BLaER1 (cell line): ENCODE results near the gene PEPD.

Experiments
- H3K27ac ChIP-seq: shearing (Covaris generic); formaldehyde crosslinking; 2 replicates; pipeline ENCODE4 v1.8.1; 2022
- H3K27me3 ChIP-seq: shearing (Covaris generic); formaldehyde crosslinking; 2 replicates; pipeline ENCODE4 v1.8.1; 2022
- H3K36me3 ChIP-seq: shearing (Covaris generic); formaldehyde crosslinking; 2 replicates; pipeline ENCODE4 v1.8.1; 2022
- H3K4me1 ChIP-seq: shearing (Covaris generic); formaldehyde crosslinking; 2 replicates; pipeline ENCODE4 v1.8.1; 2022
- H3K4me2 ChIP-seq: shearing (Covaris generic); formaldehyde crosslinking; 2 replicates; pipeline ENCODE4 v1.8.1; 2022
- H3K4me3 ChIP-seq: shearing (Covaris generic); formaldehyde crosslinking; 2 replicates; pipeline ENCODE4 v1.8.1; 2022
- H3K9ac ChIP-seq: shearing (Covaris generic); formaldehyde crosslinking; 2 replicates; pipeline ENCODE4 v1.8.1; 2022
- H3K9me3 ChIP-seq: shearing (Covaris generic); formaldehyde crosslinking; 2 replicates; pipeline ENCODE4 v1.8.1; 2022
- H4K20me1 ChIP-seq: shearing (Covaris generic); formaldehyde crosslinking; 2 replicates; pipeline ENCODE4 v1.8.1; 2022
- Cebpa-rat ChIP-seq: shearing (Covaris generic); IDR thresholded peaks from 2 replicates; pipeline ENCODE4 v1.8.1; 2022

PEPD gene

GRCh38 chr19:33437821-33438671 is 83.5 kb downstream of the PEPD start:
- Histone ChIP-seq H4K20me1 (no peaks in the 10 kb centered on the region), H3K27me3 (no peaks in the 10 kb centered on the region)
- no peak for TF ChIP-seq Cebpa-rat

GRCh38 chr19:33437393-33437820 is 84.2 kb downstream of the PEPD start:
- no peaks in the 10 kb centered on the region for H3K9me3 ChIP-seq

More at GRCh38 chr19:33437821-33438671, 83.5 kb downstream of the PEPD start:
- H3K9me3 ChIP-seq: no peaks in the 10 kb centered on the region
- no peaks in the 10 kb centered on the region for H3K4me1 ChIP-seq
- H3K4me3 ChIP-seq: no peak overlapping the region
- H3K27ac ChIP-seq: no peak overlapping the region
- H3K4me2 ChIP-seq: no peak overlapping the region
- H3K9ac ChIP-seq: no peak overlapping the region
- no peaks in the 10 kb centered on the region for H3K36me3 ChIP-seq

GRCh38 chr19:33436360-33437345 is 84.9 kb downstream of the PEPD start:
- Histone ChIP-seq H3K4me1 (no peaks in the 10 kb centered on the region), H3K27me3 (no peaks in the 10 kb centered on the region), H3K27ac (no peak overlapping the region), H3K4me2 (no peak overlapping the region), H4K20me1 (no peaks in the 10 kb centered on the region), H3K9ac (no peak overlapping the region), H3K4me3 (no peak overlapping the region), H3K9me3 (no peaks in the 10 kb centered on the region), H3K36me3 (no peaks in the 10 kb centered on the region)
- TF ChIP-seq Cebpa-rat: no peak

More at GRCh38 chr19:33437393-33437820, 84.2 kb downstream of the PEPD start:
- no peak for TF ChIP-seq Cebpa-rat
- H3K36me3 ChIP-seq: no peaks in the 10 kb centered on the region
- H3K4me1 ChIP-seq: no peaks in the 10 kb centered on the region
- H3K9ac ChIP-seq: no peak overlapping the region
- no peak overlapping the region for H3K27ac ChIP-seq
- no peaks in the 10 kb centered on the region for H3K27me3 ChIP-seq
- no peaks in the 10 kb centered on the region for H4K20me1 ChIP-seq
- no peak overlapping the region for H3K4me3 ChIP-seq
- no peak overlapping the region for H3K4me2 ChIP-seq

GRCh38 chr19:33435706-33436359 is 85.8 kb downstream of the PEPD start:
- H3K4me2 ChIP-seq: no peak overlapping the region
- H4K20me1 ChIP-seq: no peaks in the 10 kb centered on the region
- no peak for TF ChIP-seq Cebpa-rat
- no peak overlapping the region for H3K4me3 ChIP-seq
- H3K4me1 ChIP-seq: peaks cover under 1% of the 10 kb centered on the region; the same call in 1 of the 2 replicates
- H3K27me3 ChIP-seq: no peaks in the 10 kb centered on the region
- H3K9ac ChIP-seq: no peak overlapping the region
- H3K36me3 ChIP-seq: no peaks in the 10 kb centered on the region
- no peaks in the 10 kb centered on the region for H3K9me3 ChIP-seq
- H3K27ac ChIP-seq: no peak overlapping the region

GRCh38 chr19:33434886-33435705 is 86.5 kb downstream of the PEPD start:
- no peak overlapping the region for H3K4me2 ChIP-seq
- no peak overlapping the region for H3K27ac ChIP-seq
- no peaks in the 10 kb centered on the region for H3K27me3 ChIP-seq
- H3K9me3 ChIP-seq: no peaks in the 10 kb centered on the region
- H4K20me1 ChIP-seq: peaks cover 4% of the 10 kb centered on the region; the same call in 1 of the 2 replicates
- no peaks in the 10 kb centered on the region for H3K36me3 ChIP-seq
- no peak for TF ChIP-seq Cebpa-rat
- H3K4me3 ChIP-seq: no peak overlapping the region
- H3K4me1 ChIP-seq: peaks cover 8% of the 10 kb centered on the region
- no peak overlapping the region for H3K9ac ChIP-seq

GRCh38 chr19:33434069-33434885 is 87.3 kb downstream of the PEPD start:
- H3K4me2 ChIP-seq: no peak overlapping the region
- H3K4me1 ChIP-seq: peaks cover 10% of the 10 kb centered on the region
- peaks cover 9% of the 10 kb centered on the region; the same call in 1 of the 2 replicates for H4K20me1 ChIP-seq
- no peak overlapping the region for H3K27ac ChIP-seq
- H3K9ac ChIP-seq: no peak overlapping the region
- H3K36me3 ChIP-seq: no peaks in the 10 kb centered on the region
- H3K27me3 ChIP-seq: no peaks in the 10 kb centered on the region
- TF ChIP-seq Cebpa-rat: no peak
- H3K9me3 ChIP-seq: no peaks in the 10 kb centered on the region
- no peak overlapping the region for H3K4me3 ChIP-seq

GRCh38 chr19:33432446-33433170 is 89.0 kb downstream of the PEPD start:
- Histone ChIP-seq H3K9me3 (no peaks in the 10 kb centered on the region), H3K4me1 (peaks cover 10% of the 10 kb centered on the region), H3K27me3 (no peaks in the 10 kb centered on the region), H3K9ac (no peak overlapping the region), H3K4me2 (no peak overlapping the region), H3K36me3 (no peaks in the 10 kb centered on the region), H3K4me3 (no peak overlapping the region), H3K27ac (no peak overlapping the region), H4K20me1 (peaks cover 9% of the 10 kb centered on the region; the same call in 1 of the 2 replicates)
- no peak for TF ChIP-seq Cebpa-rat

GRCh38 chr19:33432015-33432414 is 89.6 kb downstream of the PEPD start:
- TF ChIP-seq Cebpa-rat: no peak
- H3K27ac ChIP-seq: no peak overlapping the region
- H3K27me3 ChIP-seq: no peaks in the 10 kb centered on the region
- H3K9me3 ChIP-seq: no peaks in the 10 kb centered on the region
- no peaks in the 10 kb centered on the region for H3K36me3 ChIP-seq
- no peak overlapping the region for H3K9ac ChIP-seq
- H3K4me2 ChIP-seq: no peak overlapping the region
- no peak overlapping the region for H3K4me3 ChIP-seq
- peaks cover 10% of the 10 kb centered on the region for H3K4me1 ChIP-seq
- peaks cover 9% of the 10 kb centered on the region for H4K20me1 ChIP-seq
